Muscle of leg (tissue), 16 donors: ENCODE data around the gene DHX30. TPM values are rescaled to one million over a fixed set of nuclear protein-coding genes. Genes with fewer than 3 reads are reported as not detected.
"Not testable (repeated sequence)": the region's sequence is repeated elsewhere in the genome, so short reads cannot be mapped to it uniquely, and the experiment has no call there.

Experiments used
- DNase-seq: peaks from one replicate; pipeline ENCODE4 v3.0.0; 2013
- H3K27ac ChIP-seq: one replicate; pipeline ENCODE4 v1.5.1; 2013; ENCODE audit warnings: mild to moderate bottlenecking, low read length, control low read depth
- H3K27me3 ChIP-seq: one replicate; pipeline ENCODE4 v1.6.1; 2013; ENCODE audit warnings: low read length; ENCODE audit not compliant: control insufficient read depth, insufficient read depth
- H3K36me3 ChIP-seq: one replicate; pipeline ENCODE4 v1.6.1; 2013; ENCODE audit warnings: low read length; ENCODE audit not compliant: control insufficient read depth, insufficient read depth
- H3K4me1 ChIP-seq: one replicate; pipeline ENCODE4 v1.6.1; 2013; ENCODE audit warnings: low read length; ENCODE audit not compliant: control insufficient read depth, insufficient read depth
- H3K4me3 ChIP-seq: one replicate; pipeline ENCODE4 v1.5.1; 2013; ENCODE audit warnings: low read length, control low read depth
- H3K9me3 ChIP-seq: replicated peaks from 2 replicates; pipeline ENCODE4 v1.6.1; 2013; ENCODE audit warnings: low read depth, low read length; ENCODE audit not compliant: control insufficient read depth
- WGBS: methylation state at CpG from one replicate; pipeline ENCODE4 v1.1.5; 2013; ENCODE audit warnings: missing lambda C conversion rate; ENCODE audit not compliant: insufficient coverage; 5-methylcytosine and 5-hydroxymethylcytosine counted together
- long read RNA-seq, 11 donors: transcript quantifications; one replicate each; lab custom pipeline, GENCODE V29; 2026
- polyA plus RNA-seq, 8 donors: library from polyadenylated mRNA; unstranded; fragments of 120-200 nt; gene quantifications; one replicate each; pipeline versions ENCODE4 v1.2.1 to v1.2.3, GENCODE V29; 2013; ENCODE audit warnings: inconsistent platforms in 1 of 8, low replicate concordance in 1 of 8; ENCODE audit not compliant: insufficient read length in 8 of 8, insufficient read depth in 1 of 8
- total RNA-seq: library from RNA; stranded (reverse); fragments of 120-200 nt; gene quantifications from one replicate; pipeline ENCODE4 v1.2.4, GENCODE V29; 2013

The DHX30 gene
- total RNA-seq (41.5 TPM), polyA plus RNA-seq (10 to 100 TPM; 37.4 to 43.9 (median 41.2) TPM)
- long read RNA-seq, donor 1, full-length matches to known transcripts, result 5 of 5 reads
- long read RNA-seq, donor 1, partial matches to known transcripts, result 0 of 5 reads
- long read RNA-seq, donor 1, other reads (novel, unspliced or antisense), result 0 of 5 reads
- long read RNA-seq, donor 2, result 0 reads
- long read RNA-seq, donor 3, full-length matches to known transcripts, result 11 of 16 reads
- long read RNA-seq, donor 3, partial matches to known transcripts, result 5 of 16 reads
- long read RNA-seq, donor 3, other reads (novel, unspliced or antisense), result 0 of 16 reads
- long read RNA-seq, donor 4, full-length matches to known transcripts, result 2 of 2 reads
- long read RNA-seq, donor 4, partial matches to known transcripts, result 0 of 2 reads
- long read RNA-seq, donor 4, other reads (novel, unspliced or antisense), result 0 of 2 reads
- long read RNA-seq, donor 5, transcript DHX30-211 (4 exons, 1,464 nt), result major isoform, 8 of 27 reads
- long read RNA-seq, donor 5, partial matches to known transcripts, result 13 of 27 reads
- long read RNA-seq, donor 5, other reads (novel, unspliced or antisense), result 0 of 27 reads
- long read RNA-seq, donor 6, full-length matches to known transcripts, result 18 of 18 reads
- long read RNA-seq, donor 6, partial matches to known transcripts, result 0 of 18 reads
- long read RNA-seq, donor 6, other reads (novel, unspliced or antisense), result 0 of 18 reads
- long read RNA-seq, donor 7, full-length matches to known transcripts, result 9 of 23 reads
- long read RNA-seq, donor 7, partial matches to known transcripts, result 14 of 23 reads
- long read RNA-seq, donor 7, other reads (novel, unspliced or antisense), result 0 of 23 reads
- long read RNA-seq, donor 8, partial matches to known transcripts, result 94 of 120 reads
- long read RNA-seq, donor 8, other reads (novel, unspliced or antisense), result 23 of 120 reads
- long read RNA-seq, donor 9, partial matches to known transcripts, result 16 of 21 reads
- long read RNA-seq, donor 9, other reads (novel, unspliced or antisense), result 0 of 21 reads
- long read RNA-seq, donor 10, transcript DHX30-211 (4 exons, 1,464 nt), result major isoform, 10 of 25 reads
- long read RNA-seq, donor 10, partial matches to known transcripts, result 12 of 25 reads
- long read RNA-seq, donor 10, other reads (novel, unspliced or antisense), result 0 of 25 reads
- long read RNA-seq, donor 11, full-length matches to known transcripts, result 6 of 16 reads
- long read RNA-seq, donor 11, partial matches to known transcripts, result 10 of 16 reads
- long read RNA-seq, donor 11, other reads (novel, unspliced or antisense), result 0 of 16 reads

GRCh38 chr3:47802734-47803479, at the start of gene DHX30:
Gene DHX30, plus strand, starts transcription at chr3:47803138. Its CDS starts 7,546 bp downstream, at chr3:47810684.
- Histone ChIP-seq H3K36me3 (peaks cover 19% of the 10 kb centered on the region), H3K4me1 (peaks cover 19% of the 10 kb centered on the region), H3K27ac (peak within 1 kb of the TSS; percentile 97), H3K9me3 (no peaks in the 10 kb centered on the region), H3K27me3 (no peaks in the 10 kb centered on the region), H3K4me3 (peak within 1 kb of the TSS; percentile 88)
- peak; percentile 95 for DNase-seq
- WGBS, result under 1% methylated on average over 78 of the region's 90 CpGs

GRCh38 chr3:47758261-47759025, 44.5 kb upstream of the DHX30 start:
- DNase-seq, result no peak
- H3K36me3 ChIP-seq, result peaks cover 14% of the 10 kb centered on the region
- H3K4me3 ChIP-seq, result no peak overlapping the region
- H3K27me3 ChIP-seq, result no peaks in the 10 kb centered on the region
- WGBS, result 94% methylated on average over 3 of the region's 14 CpGs
- no peaks in the 10 kb centered on the region for H3K4me1 ChIP-seq
- no peak overlapping the region for H3K27ac ChIP-seq
- peaks cover 3% of the 10 kb centered on the region for H3K9me3 ChIP-seq

GRCh38 chr3:47760207-47760606, 42.7 kb upstream of the DHX30 start:
- 80% methylated on average over 1 of the region's 4 CpGs for WGBS
- not testable (repeated sequence) for DNase-seq

GRCh38 chr3:47761046-47761445, 41.9 kb upstream of the DHX30 start:
- peaks cover 23% of the 10 kb centered on the region for H3K36me3 ChIP-seq
- no peak overlapping the region for H3K4me3 ChIP-seq
- H3K9me3 ChIP-seq, result peaks cover 3% of the 10 kb centered on the region
- no peak for DNase-seq
- no peak overlapping the region for H3K27ac ChIP-seq
- WGBS, result 92% methylated on average over 3 of the region's 4 CpGs
- no peaks in the 10 kb centered on the region for H3K4me1 ChIP-seq
- H3K27me3 ChIP-seq, result no peaks in the 10 kb centered on the region

More at GRCh38 chr3:47760207-47760606, 42.7 kb upstream of the DHX30 start:
- H3K4me3 ChIP-seq, H3K27me3 ChIP-seq, H3K4me1 ChIP-seq, H3K27ac ChIP-seq, H3K9me3 ChIP-seq: not testable (repeated sequence)
- peaks cover 21% of the 10 kb centered on the region for H3K36me3 ChIP-seq

GRCh38 chr3:47762233-47762632, 40.7 kb upstream of the DHX30 start:
- Histone ChIP-seq H3K36me3 (peaks cover 21% of the 10 kb centered on the region), H3K9me3 (no peaks in the 10 kb centered on the region), H3K27me3 (no peaks in the 10 kb centered on the region), H3K4me1 (no peaks in the 10 kb centered on the region), H3K27ac (no peak overlapping the region), H3K4me3 (no peak overlapping the region)
- DNase-seq, result peak; percentile 12
- 11% methylated on average over 2 of the region's 4 CpGs for WGBS

- no CpG with 5 or more reads among the region's 4 CpGs for WGBS
- H3K27me3 ChIP-seq, result no peaks in the 10 kb centered on the region
- peaks cover 24% of the 10 kb centered on the region for H3K36me3 ChIP-seq
- H3K9me3 ChIP-seq, result no peaks in the 10 kb centered on the region
- H3K4me1 ChIP-seq, result no peaks in the 10 kb centered on the region
- no peak overlapping the region for H3K4me3 ChIP-seq
- DNase-seq, result no peak
- no peak overlapping the region for H3K27ac ChIP-seq
Measured at GRCh38 chr3:47766186-47766585, 36.8 kb upstream of the DHX30 start.

GRCh38 chr3:47772047-47772446, 30.9 kb upstream of the DHX30 start:
- WGBS, result no CpG with 5 or more reads among the region's 8 CpGs
- H3K4me1 ChIP-seq, result no peaks in the 10 kb centered on the region
- peaks cover 20% of the 10 kb centered on the region for H3K36me3 ChIP-seq
- no peak overlapping the region for H3K4me3 ChIP-seq
- H3K27me3 ChIP-seq, result no peaks in the 10 kb centered on the region
- DNase-seq, result no peak
- no peaks in the 10 kb centered on the region for H3K9me3 ChIP-seq
- H3K27ac ChIP-seq, result no peak overlapping the region

DNA sequence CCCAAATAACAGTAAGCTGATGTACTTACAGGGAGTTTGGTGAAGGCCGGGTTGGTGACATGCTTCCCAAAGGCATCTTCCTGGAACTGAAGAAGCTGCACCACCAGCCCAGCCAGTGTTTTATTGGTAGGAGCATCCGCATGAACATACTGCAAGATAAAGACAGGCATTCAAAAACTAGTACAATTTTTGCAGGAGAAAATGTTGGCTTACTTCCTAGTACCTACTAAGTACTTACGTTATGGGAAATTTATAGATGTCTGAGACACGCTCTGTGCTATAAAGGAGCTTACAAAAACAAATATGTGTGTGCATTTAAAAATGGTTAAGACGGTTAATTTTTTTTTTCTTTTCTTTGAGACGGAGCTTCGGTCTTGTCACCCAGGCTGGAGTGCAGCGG, 30.1 kb upstream of the DHX30 start:
- DNase-seq, result no peak
- peaks cover 20% of the 10 kb centered on the region for H3K36me3 ChIP-seq
- H3K27ac ChIP-seq, result no peak overlapping the region
- H3K9me3 ChIP-seq, result no peaks in the 10 kb centered on the region
- H3K4me1 ChIP-seq, result no peaks in the 10 kb centered on the region
- no peak overlapping the region for H3K4me3 ChIP-seq
- no CpG with 5 or more reads among the region's 8 CpGs for WGBS
- no peaks in the 10 kb centered on the region for H3K27me3 ChIP-seq

GRCh38 chr3:47778746-47779145, 24.2 kb upstream of the DHX30 start:
- WGBS, result 100% methylated on average over 1 of the region's 3 CpGs
- Histone ChIP-seq H3K4me3 (no peak overlapping the region), H3K27me3 (no peaks in the 10 kb centered on the region), H3K4me1 (peaks cover 16% of the 10 kb centered on the region), H3K36me3 (no peaks in the 10 kb centered on the region), H3K27ac (no peak overlapping the region), H3K9me3 (no peaks in the 10 kb centered on the region)
- no peak for DNase-seq
